ENCODE data around the gene TRPM3.

The TRPM3 gene

DNA sequence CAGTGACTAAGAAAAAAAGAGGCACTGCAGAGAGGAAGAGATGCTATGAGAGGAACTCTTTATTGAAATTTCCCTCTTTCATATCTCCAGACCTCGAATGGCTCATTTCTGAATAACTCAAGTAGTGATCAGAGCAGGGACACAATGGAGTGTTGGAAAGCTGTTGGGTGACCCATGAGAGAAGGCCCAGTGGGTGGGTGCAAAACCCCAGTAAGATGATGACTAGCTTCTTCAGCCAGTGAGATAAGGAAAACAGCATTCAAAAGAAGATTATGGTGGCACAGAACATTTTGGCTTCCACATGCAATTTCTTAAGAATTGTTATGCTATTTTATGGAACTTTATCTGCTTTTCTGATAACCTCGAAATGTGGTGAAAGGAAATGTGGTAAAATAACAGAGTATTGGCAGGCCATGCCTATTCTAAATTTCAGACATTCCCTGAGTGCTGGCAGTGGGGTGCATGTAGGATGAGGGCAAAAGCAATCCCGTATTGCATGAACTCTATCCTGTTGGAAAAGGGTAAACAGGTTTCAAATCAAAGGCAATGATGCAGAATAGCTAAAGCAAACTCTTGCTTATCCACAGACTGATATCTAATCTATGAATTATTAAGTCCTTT lies 579.0 kb downstream of the TRPM3 start:
- DNase-seq, result no peak

DNA sequence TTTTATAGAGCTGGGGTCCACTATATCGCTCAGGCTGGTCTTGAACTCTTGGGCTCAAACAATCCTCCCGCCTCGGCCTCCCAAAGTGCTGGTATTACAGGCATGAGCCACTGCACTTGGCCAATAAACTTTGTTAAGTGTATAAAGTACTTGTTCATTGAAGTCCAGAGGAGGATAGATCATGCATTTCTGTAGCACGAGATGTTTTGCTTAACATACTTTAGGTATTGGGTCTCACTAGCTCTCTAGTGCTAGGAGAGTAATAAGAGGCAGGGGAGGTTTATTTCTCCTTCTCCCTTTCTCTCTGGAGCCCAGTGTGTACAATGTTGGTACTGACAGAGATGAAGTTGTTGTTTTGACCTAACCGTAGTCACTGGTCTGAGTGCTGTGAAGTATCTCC lies 581.4 kb downstream of the TRPM3 start:
- DNase-seq, result no peak

DNA sequence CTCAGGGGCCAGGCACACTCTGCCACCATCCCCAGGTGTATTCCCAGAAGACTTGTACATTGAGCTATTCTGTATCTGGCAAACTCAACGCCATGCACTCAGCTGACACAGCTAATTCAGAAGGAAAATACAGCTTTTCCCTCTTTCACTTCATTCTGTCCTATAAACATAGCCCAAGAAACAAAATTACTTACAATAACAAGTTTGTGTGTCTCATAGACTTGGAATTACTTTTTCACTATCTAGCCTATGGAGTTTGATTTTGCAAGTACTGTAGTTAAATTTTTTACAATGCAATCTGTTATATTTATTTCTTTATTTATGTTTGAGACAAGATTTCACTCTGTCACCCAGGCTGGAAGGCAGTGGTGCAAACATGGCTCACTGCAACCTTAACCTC lies 581.9 kb downstream of the TRPM3 start:
- no peak for DNase-seq

DNA sequence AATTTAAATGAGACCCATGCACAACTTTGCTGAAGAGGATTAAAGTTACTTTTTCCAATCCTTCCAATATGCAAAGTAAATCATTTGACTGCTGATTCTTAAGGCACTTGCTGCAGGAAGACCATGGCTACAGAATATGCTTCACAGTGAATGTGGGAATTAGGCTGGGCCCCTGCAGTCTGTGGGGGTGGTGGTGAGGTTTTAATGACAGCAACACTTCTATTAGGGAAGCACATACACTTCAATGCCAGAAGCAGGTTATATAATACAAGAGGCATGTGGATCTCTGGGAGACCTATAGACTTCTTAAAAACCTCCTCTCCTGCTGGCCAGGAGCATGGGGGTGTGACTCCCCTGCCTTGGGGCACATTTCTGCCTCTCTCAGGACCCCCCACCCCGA lies 582.4 kb downstream of the TRPM3 start:
- DNase-seq, result peak; percentile 35 to 58

DNA sequence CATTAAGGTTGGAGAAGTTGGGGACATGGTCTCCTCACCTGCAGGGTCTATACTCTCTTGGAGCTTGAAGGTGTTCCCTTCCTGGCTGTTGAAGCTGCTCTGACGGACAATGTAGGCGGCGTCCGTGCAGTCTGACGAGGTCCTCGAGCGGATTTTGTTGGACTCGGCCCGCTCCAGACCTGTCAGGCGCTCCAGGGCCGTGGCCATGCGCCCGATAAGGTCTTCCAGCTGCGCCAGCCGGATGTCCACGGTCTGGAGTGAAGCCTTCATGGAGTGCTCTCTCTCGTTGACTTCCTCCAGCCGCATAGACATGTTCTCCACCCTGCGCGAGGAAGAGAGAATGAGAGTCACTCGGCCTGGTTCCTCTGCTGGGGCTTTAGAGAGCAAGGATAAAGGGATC lies 584.3 kb downstream of the TRPM3 start:
- no peak for DNase-seq

DNA sequence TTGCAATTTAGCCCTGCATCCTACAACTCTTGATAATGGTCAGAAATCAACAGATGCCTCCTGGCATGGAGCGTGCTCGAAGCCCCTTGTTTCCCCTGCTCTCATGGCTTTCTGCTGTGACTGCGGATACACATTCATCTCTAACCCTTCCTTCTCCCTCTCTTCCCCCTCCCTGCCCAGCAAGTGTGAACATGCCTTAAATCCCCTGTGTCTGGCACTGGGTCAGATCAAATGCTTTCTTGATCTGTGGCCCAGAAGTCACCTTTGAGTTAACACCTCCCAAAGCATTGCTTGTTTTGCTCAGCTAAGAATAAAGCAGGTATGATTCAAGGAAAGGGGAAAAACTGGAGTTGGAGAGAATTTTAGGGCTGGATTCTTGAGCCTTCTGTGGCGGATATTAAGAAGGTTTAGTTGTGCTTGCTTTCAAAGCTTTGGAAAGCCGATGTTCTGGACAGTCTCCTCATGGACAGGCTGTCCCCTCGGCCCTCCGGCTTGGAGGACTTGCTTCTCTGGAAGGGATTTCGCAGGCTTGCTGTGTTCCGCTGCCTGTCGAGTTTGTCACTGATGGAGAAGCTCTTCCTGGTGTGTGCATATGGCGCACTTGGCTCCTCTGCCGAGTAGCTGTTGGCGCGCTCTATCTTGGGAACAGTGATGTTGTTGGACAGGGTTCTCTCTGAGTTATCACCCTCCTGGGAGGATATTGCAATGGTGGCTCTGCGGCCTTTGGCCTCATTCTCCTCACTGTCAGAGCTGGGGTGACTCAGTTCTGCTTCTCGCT lies 585.7 kb downstream of the TRPM3 start:
- DNase-seq, result no peak

- no peak for DNase-seq
Observed at GRCh38 chr9:70534471-70534870, 587.0 kb downstream of the TRPM3 start.

- DNase-seq, result no peak
Observed at GRCh38 chr9:70534061-70534460, 587.4 kb downstream of the TRPM3 start.

GRCh38 chr9:70533492-70533891 lies 587.9 kb downstream of the TRPM3 start:
- DNase-seq, result no peak

GRCh38 chr9:70532716-70533115 lies 588.7 kb downstream of the TRPM3 start:
- no peak for DNase-seq

DNA sequence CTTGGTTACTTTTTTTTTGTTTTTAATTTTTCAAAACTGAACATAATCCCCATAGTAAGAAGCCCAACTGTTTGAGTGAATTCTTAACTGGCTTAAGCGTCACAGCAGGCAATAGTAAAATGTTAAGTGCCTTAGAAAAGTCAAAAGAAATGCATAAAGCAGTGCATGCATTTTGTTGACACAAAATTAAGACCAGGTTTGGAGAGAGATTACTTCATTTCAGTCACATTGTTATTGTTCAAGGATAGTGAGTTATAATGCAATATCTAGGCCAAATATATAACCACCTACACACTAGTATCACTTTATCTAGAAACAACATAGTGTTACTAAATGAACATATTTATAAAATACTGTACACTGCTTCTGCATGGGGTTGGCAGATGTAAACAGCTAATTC lies 590.1 kb downstream of the TRPM3 start:
- DNase-seq, result peak in 1 of 2 donors; percentile 69

DNA sequence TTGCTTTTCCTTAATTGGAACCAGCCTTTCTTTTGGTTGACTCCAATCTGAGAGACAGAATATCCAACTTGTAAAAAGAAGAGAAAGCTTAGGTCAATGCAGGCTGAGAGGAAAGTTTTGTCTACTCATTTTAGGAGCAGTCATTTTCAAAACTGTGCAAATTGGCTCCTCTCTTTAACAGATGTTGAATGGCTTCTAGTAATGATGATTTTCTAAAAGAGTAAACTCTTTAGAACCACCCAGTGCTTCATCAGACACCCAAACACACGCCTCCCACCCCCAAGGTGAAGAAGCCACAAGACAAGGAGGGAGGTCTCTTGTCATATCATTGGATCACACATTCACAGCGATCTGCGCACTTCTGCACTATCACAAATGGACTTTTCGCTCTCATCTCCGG lies 590.7 kb downstream of the TRPM3 start:
- DNase-seq, result no peak

DNA sequence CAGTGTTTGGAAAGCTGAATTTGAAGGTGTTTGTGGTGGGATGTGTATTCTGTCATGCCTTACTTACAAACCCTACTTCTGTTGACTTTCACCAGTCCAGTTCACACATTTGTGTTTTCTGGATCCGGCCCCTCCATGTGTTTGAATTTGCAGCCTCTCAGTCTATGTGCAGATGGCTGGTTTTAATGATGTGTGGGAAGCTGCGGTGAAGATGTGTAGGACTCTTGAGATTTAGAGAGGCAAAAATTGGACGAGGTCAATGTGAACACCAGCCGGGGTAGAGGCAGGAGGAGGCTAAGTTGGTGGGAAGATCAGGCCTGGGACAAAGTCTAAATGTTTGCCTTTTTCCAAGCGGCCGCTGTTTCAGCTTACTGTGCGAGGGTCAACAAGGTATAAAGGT lies 591.6 kb downstream of the TRPM3 start:
- DNase-seq, result no peak

GRCh38 chr9:70529377-70529776 lies 592.0 kb downstream of the TRPM3 start:
- DNase-seq, result no peak

DNA sequence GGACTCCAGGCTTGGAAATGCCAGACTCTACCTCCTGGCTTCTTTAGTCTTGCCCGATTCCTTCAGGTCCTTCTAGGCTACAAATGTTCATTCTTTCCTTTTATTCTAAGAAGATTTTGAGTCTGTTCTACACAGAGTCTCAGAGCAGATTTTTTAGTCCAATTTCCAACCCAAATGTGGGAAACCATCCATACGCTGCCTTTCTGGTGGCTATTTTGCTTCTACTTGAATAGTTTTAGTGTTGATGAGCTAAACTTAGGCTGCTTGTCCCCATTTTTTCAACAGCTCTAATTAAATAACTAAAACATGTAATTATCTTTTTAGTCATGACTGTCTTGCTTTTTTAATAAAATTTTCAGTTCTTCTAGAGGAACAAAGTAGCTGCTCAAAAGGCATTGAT lies 594.5 kb downstream of the TRPM3 start:
- no peak for DNase-seq

- peak; percentile 80 to 90 for DNase-seq
Observed at GRCh38 chr9:70525519-70525918, 595.9 kb downstream of the TRPM3 start.

GRCh38 chr9:70519912-70520724 lies 601.3 kb downstream of the TRPM3 start:
- DNase-seq, result no peak

- DNase-seq, result peak in 1 of 2 donors; percentile 17
Observed at GRCh38 chr9:70517926-70518610, 603.4 kb downstream of the TRPM3 start.

- DNase-seq, result no peak
Observed at GRCh38 chr9:70514273-70514672, 607.1 kb downstream of the TRPM3 start.

DNA sequence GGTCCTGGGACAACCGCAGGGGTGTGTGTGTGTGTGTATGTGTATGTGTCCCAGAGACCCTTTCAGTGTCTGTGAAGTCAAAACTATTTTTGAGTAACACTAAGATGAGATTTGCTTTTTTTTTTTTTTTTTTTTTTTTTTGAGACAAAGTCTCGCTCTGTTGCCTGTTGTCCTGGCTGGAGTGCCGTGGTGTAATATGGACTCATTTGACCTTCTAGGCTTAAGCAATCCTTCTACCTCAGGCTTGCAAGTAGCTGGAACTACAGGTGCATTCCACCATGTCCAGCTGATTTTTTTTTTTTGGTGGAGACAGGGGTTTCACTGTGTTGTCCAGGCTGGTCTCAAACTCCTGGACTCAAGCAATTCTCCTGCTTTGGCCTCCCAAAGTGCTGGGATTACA lies 609.6 kb downstream of the TRPM3 start:
- DNase-seq, result no peak

GRCh38 chr9:70510157-70510770 lies 611.2 kb downstream of the TRPM3 start:
- peak in 1 of 2 donors; percentile 38 for DNase-seq

DNA sequence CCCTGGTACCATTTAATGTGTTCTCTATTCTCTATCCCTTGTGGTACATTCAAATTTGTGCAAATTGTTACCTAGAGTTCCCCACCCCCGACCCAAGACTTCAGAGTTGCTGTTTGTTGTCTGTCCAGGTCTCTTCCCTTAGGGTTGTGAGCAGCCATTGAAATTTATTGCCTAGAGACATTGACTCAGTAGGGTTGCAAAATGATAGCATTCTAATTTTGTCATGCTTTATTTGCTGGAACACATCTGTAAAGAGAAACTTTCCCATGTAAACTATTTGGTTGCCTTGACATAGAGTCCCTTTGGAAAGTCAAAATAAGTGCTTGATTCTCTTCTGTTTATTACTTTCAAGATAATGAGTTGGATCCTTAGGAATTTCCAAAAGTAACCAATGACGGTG lies 615.3 kb downstream of the TRPM3 start:
- DNase-seq, result no peak

- DNase-seq, result peak; percentile 40 to 55
Observed at GRCh38 chr9:70504834-70505233, 616.6 kb downstream of the TRPM3 start.

All from inflammatory macrophage (primary cell).